Measurements from ENCODE around the gene SSH2. TPM values are rescaled to one million over a fixed set of nuclear protein-coding genes. Genes with fewer than 3 reads are reported as not detected.

SSH2 gene
- total and polyA plus RNA-seq, 9 of the 15 experiments (the other 6 are each of a cell fraction or from before 2014, with no cell fraction given), result 3.9 to 16.1 (median 10.2) TPM

GRCh38 chr17:29663155-29663554 is 266.9 kb downstream of the SSH2 start (continued):
- TF ChIP-seq ZBTB2 (IDR thresholded peaks at IDR 0.05), result no peak; the same call in 1 of the 2 replicates
- TF ChIP-seq SP2 (IDR thresholded peaks at IDR 0.05; ENCODE audit: extremely low read depth, low read depth, low read length, poor library complexity, severe bottlenecking), result no peak
- no peak for TF ChIP-seq XRCC3 (IDR thresholded peaks at IDR 0.05)
- no peak for TF ChIP-seq UBTF (IDR thresholded peaks at IDR 0.05; ENCODE audit: borderline replicate concordance in 1 of 2, low read depth in 2 of 2, low read length in 2 of 2)
- TF ChIP-seq BMI1 (IDR thresholded peaks at IDR 0.05; ENCODE audit: low read length), result no peak
- TF ChIP-seq FOXK2 (conservative IDR thresholded peaks at IDR 0.05 in 1 of 2, IDR thresholded peaks at IDR 0.05 in 1 of 2; ENCODE audit: low read depth in 2 of 2), result peak; percentile 51 to 70; a peak in 3 of 4 replicates
- TF ChIP-seq HOXB6 (CRISPR knock-in tag; IDR thresholded peaks at IDR 0.05; ENCODE audit: borderline replicate concordance), result no peak
- TF ChIP-seq FOS (IDR thresholded peaks at IDR 0.05; ENCODE audit: extremely low read depth, insufficient read length), result no peak
- peak; percentile 97 for TF ChIP-seq MAFG (tag; conservative IDR thresholded peaks at IDR 0.05)
- TF ChIP-seq DDX20 (tag; IDR thresholded peaks at IDR 0.05; ENCODE audit: low read depth), result no peak
- no peak for TF ChIP-seq MITF (IDR thresholded peaks at IDR 0.05)
- TF ChIP-seq ELF1 (tag; IDR thresholded peaks at IDR 0.05), result no peak; the same call in 1 of the 2 replicates
- no peak for TF ChIP-seq ZBTB7A (IDR thresholded peaks at IDR 0.05; ENCODE audit: borderline replicate concordance, control insufficient read depth, low read depth, low read length)
- no peak for TF ChIP-seq CTCFL (IDR thresholded peaks at IDR 0.05; ENCODE audit: borderline replicate concordance, insufficient read depth, low read depth, low read length, poor library complexity, severe bottlenecking)
- no peak for TF ChIP-seq WHSC1 (IDR thresholded peaks at IDR 0.05; ENCODE audit: low read length)
- TF ChIP-seq FOXJ2 (tag; IDR thresholded peaks at IDR 0.05), result no peak
- no peak for TF ChIP-seq POLR3G (IDR thresholded peaks at IDR 0.05; ENCODE audit: extremely low read depth, insufficient read length, insufficient replicate concordance)
- TF ChIP-seq XRCC5 (IDR thresholded peaks at IDR 0.05; ENCODE audit: low read depth, low read length), result no peak
- TF ChIP-seq ARID2 (IDR thresholded peaks at IDR 0.05), result no peak
- no peak for TF ChIP-seq SOX6 (IDR thresholded peaks at IDR 0.05)
- TF ChIP-seq ZNF449 (CRISPR knock-in tag; IDR thresholded peaks at IDR 0.05), result no peak
